ENCODE results near the gene NAA16.

GRCh38 chr13:41315443-41316047 lies 4.5 kb downstream of the NAA16 start:
- TF ChIP-seq CTCF (conservative IDR thresholded peaks at IDR 0.05; ENCODE audit: low read depth, low read length) (no peak), POLR2A (IDR thresholded peaks at IDR 0.05; ENCODE audit: low read depth, low read length) (no peak), MXI1 (IDR thresholded peaks at IDR 0.05; ENCODE audit: borderline replicate concordance, low read depth, low read length) (no peak)

All from IMR-90 (cell line).